ENCODE results near the gene SCYL1.

SCYL1 gene

DNA sequence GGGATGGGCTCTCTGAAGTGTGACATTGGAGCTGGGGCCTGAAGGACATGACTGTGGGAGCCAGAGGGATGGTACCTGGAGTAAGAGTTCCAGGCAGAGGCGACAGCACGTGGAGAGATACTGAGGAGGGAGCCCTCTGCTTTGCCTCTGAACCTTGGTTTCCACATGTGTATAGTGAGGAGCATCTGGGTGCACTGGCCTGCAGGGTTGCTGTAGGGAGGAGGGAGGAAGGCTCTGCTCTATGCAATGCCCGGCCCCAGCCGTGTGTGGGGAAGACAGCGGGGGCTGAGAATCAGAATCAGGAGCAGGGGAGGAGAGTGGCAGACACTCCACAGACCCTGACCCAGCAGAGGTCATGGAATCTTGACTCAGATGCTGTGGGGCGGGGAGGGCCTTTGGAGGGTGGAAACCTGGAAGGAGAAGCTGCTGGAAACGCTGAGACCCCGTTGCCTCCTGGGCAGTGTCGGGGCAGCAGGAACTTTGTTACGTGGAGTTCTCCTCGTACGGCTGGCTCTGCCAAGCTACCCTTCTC is 4.0 kb downstream of the SCYL1 start:
- no peak for TF ChIP-seq POLR2A (IDR thresholded peaks at IDR 0.05; ENCODE audit: low read depth, low read length)
- FAIRE-seq (no peak), DNase-seq (ENCODE audit: insufficient read length, low spot score) (no peak)

DNA sequence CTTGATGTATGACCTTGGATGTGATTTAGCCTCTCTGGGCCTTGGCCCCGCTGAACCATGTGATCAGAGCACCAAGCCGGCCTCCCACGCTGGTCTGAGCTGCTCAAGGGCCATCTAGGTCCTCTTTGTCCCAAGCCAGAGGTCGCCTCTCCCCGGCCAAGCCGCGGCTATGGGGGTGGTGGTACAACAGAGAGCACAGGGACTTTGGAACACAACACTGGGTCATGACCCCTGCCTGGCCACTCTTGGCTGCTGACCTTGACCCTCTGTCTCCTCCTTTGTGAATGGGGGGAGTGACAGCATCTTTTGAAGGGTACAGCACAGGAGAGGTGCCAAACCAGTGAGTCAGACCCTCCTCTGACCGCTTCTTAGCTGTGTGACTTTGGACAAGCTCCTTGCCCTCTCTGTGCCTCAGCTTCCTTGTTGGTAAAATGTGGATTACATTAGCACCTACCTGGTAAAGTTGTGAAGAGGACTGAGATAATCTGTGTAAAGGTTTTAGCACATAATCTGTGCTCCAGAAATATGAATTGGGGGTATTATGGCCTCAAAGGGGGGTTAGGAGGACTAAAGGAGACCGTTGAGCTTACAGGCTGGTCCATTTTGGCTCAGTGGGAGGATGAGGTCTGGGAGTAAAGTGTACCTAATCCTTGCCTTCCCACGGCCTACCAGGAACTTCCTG is 4.7 kb downstream of the SCYL1 start:
- no peak for TF ChIP-seq POLR2A (IDR thresholded peaks at IDR 0.05; ENCODE audit: low read depth, low read length)
- DNase-seq (ENCODE audit: insufficient read length, low spot score) = no peak
- no peak for FAIRE-seq

DNA sequence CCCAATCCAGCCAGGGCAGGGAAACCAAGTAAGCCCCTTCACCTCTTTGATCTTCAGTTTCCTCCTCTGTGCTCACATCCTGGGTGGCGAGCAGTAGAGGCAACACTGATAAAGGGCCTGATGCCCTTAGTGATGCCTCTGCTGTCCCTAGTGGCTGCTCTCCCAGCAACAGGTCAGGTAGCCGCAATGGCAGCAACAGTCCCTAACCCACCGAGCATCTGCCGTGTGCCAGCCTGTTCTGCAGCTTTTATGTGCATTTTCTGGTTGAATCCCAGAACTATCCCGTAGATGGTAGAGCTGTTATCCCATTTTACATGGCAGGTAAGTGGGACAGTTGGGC is 5.2 kb downstream of the SCYL1 start:
- no peak for TF ChIP-seq POLR2A (IDR thresholded peaks at IDR 0.05; ENCODE audit: low read depth, low read length)
- FAIRE-seq (no peak), DNase-seq (ENCODE audit: insufficient read length, low spot score) (no peak)

DNA sequence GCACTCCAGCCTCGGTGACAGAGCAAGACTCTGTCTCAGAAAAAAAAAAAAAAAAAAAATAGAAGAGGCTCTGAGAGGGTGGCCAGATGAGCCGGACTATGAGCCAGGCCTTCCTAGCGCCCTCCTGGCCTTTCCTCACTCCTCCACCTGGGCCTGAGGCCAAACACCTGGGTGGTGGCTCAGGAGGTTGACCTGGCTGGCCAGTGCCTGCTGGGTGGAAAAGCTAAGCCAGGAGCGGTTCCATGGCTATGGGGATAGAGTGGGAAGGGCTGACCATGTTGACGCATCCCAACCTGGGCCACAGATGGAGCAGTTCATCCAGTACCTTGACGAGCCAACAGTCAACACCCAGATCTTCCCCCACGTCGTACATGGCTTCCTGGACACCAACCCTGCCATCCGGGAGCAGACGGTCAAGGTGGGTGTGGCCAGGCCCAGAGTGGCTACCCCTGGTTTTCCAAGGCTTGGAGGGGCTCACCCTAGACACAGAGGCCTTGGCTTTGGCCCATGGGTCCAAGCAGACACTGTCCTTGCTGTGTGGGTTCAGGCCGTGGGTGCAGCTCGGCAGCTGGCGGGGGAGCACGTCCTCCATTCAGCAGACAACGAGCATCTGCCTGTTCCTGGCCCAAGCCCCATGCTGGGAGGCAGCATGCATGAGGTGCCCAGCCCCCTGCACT is 7.6 kb downstream of the SCYL1 start:
- no peak for TF ChIP-seq POLR2A (IDR thresholded peaks at IDR 0.05; ENCODE audit: low read depth, low read length)
- FAIRE-seq = no peak
- no peak for DNase-seq (ENCODE audit: insufficient read length, low spot score)

DNA sequence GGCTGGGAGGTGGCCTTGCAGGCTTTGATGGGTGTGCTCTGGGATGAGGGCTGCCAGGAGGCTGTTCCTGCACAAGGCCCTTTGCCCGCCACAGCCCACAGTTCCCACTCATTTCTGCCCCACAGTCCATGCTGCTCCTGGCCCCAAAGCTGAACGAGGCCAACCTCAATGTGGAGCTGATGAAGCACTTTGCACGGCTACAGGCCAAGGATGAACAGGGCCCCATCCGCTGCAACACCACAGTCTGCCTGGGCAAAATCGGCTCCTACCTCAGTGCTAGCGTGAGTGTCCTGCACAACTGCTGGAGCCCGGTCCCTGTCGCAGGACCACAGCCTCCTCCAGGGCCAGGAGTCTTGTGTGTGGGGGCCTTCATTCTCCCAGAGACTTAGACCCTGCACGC is 10.2 kb downstream of the SCYL1 start:
- FAIRE-seq (no peak), DNase-seq (ENCODE audit: insufficient read length, low spot score) (no peak)
- no peak for TF ChIP-seq POLR2A (IDR thresholded peaks at IDR 0.05; ENCODE audit: low read depth, low read length)

DNA sequence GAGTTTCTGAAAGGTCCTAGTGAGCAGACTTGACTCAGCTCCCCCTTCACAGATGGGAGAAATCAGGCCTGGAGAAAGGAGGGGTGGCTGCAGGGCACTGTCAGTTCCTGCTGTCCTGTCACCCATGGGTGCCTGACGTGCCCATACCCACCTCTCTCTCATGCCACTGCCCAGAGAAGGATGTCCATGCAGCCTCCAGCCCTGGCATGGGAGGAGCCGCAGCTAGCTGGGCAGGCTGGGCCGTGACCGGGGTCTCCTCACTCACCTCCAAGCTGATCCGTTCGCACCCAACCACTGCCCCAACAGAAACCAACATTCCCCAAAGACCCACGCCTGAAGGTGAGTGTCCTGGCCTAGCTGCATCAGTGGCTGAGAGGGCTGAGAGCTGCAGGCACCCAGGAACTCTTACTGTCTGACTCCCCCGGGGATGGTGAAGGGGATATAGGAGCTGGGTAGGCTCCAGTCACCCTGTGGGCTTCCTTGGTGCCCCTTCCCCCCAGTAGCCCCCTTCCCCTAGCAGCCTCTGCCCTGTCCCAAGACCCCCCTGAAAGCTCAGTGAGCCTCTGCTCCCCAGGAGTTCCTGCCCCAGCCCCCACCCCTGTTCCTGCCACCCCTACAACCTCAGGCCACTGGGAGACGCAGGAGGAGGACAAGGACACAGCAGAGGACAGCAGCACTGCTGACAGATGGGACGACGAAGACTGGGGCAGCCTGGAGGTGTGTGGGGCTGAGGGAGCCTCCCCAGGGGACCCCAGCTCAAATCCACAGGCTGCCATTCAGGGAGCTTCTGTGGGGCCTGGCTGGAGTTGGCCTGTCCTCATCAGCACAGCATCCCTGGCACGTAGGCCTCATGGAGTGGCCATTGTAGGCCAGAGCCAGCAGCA is 11.8 kb downstream of the SCYL1 start:
- DNase-seq (ENCODE audit: insufficient read length, low spot score) (no peak), FAIRE-seq (no peak)
- TF ChIP-seq POLR2A (IDR thresholded peaks at IDR 0.05; ENCODE audit: low read depth, low read length) = no peak

DNA sequence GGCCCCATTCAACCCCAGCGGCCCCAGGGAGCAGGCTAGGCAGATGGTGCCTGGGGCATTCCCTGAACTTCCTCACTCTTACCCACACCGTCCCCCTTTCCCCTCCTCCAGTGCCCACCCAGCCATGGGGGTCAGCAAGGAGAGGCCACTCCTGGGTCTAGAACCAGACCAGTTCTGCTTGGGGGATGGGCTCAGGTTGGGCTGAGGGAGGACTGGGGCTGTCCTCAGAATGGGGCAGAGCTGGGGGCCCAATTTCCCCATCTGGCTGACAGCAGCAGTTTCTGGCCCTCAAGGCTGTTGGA is 12.4 kb downstream of the SCYL1 start:
- FAIRE-seq (no peak), DNase-seq (ENCODE audit: insufficient read length, low spot score) (no peak)
- TF ChIP-seq POLR2A (IDR thresholded peaks at IDR 0.05; ENCODE audit: low read depth, low read length) = no peak

DNA sequence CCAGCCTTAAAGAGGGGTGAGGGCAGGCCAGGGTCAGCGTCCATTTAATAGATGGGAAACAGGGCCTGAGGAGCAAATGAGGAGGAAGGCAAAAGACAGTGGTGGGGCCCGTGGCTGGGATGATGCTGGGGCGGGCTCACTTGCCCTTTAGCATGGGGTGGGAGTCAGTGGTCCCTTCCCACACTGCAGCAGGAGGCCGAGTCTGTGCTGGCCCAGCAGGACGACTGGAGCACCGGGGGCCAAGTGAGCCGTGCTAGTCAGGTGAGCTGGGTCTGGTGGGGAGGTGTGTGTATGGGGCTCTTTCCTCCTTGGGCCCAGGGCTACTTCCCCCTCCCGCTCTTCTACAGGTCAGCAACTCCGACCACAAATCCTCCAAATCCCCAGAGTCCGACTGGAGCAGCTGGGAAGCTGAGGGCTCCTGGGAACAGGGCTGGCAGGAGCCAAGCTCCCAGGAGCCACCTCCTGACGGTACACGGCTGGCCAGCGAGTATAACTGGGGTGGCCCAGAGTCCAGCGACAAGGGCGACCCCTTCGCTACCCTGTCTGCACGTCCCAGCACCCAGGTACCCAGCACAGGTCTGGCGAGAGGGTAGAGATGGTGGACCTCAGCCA is 12.8 kb downstream of the SCYL1 start:
- TF ChIP-seq POLR2A (IDR thresholded peaks at IDR 0.05; ENCODE audit: low read depth, low read length) = no peak
- DNase-seq (ENCODE audit: insufficient read length, low spot score) = no peak
- FAIRE-seq = no peak

DNA sequence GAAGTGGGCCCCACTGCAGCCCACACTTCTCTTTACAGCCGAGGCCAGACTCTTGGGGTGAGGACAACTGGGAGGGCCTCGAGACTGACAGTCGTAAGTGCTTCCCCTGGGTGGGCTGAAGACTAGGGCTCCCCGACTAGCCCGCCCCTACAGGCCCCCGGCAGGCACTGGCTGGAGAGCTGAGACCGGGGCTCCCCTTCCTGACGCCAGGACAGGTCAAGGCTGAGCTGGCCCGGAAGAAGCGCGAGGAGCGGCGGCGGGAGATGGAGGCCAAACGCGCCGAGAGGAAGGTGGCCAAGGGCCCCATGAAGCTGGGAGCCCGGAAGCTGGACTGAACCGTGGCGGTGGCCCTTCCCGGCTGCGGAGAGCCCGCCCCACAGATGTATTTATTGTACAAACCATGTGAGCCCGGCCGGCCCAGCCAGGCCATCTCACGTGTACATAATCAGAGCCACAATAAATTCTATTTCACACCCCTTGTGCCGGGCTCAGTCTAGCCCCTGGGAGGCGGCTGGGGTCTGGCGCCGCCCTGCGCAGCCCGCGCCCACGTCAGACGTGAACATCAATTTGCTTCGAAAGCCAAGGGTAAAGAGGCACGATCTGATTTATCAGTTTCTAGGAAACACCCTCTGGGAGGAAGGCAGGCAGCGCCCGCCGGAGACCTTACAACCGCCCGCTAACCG is 13.5 kb downstream of the SCYL1 start:
- FAIRE-seq (no peak), DNase-seq (ENCODE audit: insufficient read length, low spot score) (no peak)
- no peak for TF ChIP-seq POLR2A (IDR thresholded peaks at IDR 0.05; ENCODE audit: low read depth, low read length)

DNA sequence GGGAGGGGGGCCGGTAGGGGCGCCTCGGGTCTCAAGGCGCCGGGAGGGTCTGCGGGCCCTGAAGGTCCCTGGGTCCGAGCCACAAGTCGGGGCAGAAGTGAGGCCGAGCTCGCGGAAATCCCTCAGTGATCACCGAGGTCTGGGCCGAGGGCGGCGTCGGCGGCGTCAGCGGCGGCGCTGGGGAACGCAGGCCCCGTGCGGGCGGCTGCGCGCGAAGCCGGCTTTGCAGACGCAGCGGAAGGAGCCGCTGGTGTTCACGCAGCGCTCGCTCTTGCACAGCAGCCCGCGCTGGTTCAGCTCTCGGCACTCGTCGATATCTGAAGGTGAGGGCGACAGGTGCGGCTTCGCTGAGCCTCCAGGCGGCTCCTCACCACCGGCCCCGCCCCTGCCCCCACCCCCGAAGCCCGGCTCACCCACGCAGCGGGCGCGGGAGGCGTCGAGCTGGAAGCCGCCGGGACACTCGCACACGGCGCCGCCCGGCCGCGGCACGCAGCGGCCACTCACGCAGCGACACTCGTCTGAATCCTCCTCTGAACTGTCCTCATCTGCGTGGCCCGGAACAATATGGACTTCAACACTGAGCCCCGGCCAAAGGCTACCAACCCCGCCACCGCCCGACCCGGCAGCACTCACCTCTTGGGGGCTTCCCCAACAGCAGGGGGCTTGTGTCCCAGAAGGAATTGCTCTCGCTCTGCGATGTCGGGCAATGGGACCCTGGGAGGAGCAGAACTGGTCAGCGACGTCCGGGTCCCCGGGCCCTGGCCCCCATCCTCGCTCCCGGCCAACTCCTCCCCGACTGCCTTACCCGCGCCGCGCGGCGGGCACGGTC is 14.2 kb downstream of the SCYL1 start:
- no peak for DNase-seq (ENCODE audit: insufficient read length, low spot score)
- no peak for FAIRE-seq
- TF ChIP-seq POLR2A (IDR thresholded peaks at IDR 0.05; ENCODE audit: low read depth, low read length) = no peak

DNA sequence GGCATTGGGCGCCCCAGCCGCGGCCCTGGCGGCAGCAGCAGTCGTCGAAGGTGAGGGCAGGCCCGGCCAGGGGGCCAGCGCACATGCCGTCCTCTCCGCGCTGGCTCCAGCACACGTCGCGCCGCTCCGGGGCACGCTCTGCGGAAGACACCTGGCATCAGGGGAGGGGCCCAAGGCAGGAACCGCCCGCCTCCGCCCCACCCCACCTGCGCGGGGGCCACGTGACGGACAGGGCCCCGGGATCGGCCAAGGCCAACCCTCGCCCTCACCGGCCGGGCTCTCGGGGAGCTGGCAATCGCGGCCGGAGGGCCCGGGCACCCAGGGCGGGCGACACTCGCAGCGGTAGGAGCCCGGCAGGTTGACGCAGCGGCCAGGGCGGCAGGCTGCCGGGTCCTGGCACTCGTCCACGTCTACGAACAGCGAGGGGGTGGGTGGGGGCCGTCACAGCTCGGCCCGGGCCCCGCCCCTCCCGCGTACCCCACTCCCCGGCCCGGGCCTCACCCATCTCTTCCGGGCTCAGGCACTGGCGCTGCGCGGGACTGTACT is 14.9 kb downstream of the SCYL1 start:
- FAIRE-seq (no peak), DNase-seq (ENCODE audit: insufficient read length, low spot score) (no peak)
- no peak for TF ChIP-seq POLR2A (IDR thresholded peaks at IDR 0.05; ENCODE audit: low read depth, low read length)

DNA sequence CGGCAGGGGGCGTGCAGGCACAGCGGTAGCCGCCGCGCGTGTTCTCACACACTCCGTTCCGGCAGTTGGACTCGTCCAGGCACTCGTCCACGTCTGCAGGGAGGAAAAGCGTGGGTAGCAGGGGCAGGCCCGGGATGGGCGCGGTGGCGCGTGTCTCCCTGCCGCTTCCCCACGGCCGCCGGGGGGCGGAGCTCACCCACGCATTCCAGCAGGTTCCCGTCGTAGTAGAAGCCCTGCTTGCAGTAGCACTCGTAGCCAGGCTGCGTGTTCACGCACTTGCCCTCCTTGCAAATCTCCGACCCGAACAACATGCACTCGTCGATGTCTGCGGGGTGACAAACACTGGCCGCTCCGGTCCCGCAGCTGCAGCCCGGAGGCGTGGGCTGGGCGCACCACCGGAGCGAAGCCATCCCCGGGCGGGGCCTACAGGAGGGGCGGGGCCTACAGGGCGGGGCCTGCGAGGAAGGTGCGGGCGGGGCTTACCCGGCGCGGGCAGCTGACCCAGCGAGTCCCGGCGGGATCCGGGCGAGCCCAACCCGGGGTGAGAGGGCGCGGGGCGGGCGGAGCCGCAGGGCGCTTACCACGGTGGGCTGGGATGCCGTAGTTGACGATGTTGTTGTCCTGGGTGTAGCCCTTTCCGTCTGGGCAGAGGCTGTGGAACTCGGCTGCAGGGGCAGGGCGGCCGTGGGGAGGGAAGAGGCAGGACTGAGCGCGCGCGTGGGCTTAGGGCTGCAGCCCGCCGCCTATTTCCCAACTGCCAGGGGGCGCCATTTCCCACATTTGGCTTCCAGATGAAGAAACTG is 15.6 kb downstream of the SCYL1 start:
- DNase-seq (ENCODE audit: insufficient read length, low spot score) (peak; percentile 98), FAIRE-seq (no peak)
- TF ChIP-seq POLR2A (IDR thresholded peaks at IDR 0.05; ENCODE audit: low read depth, low read length) = no peak; the same call in 1 of the 2 replicates

Measured in H54 (cell line).